HUES48 (cell line): Measurements from ENCODE around the gene FGF21.

Source experiments
- H3K27ac ChIP-seq: one replicate; pipeline ENCODE4 v1.7.0; 2013; ENCODE audit warnings: low read depth, low read length, inconsistent platforms
- H3K27me3 ChIP-seq: 2 replicates; pipeline ENCODE4 v1.6.1; 2013; ENCODE audit warnings: mild to moderate bottlenecking, low read length; ENCODE audit not compliant: control insufficient read depth, insufficient read depth
- H3K36me3 ChIP-seq: 2 replicates; pipeline ENCODE4 v1.6.1; 2013; ENCODE audit warnings: low read length; ENCODE audit not compliant: control insufficient read depth, insufficient read depth
- H3K4me1 ChIP-seq: 2 replicates; pipeline ENCODE4 v1.6.1; 2013; ENCODE audit warnings: mild to moderate bottlenecking, low read length; ENCODE audit not compliant: control insufficient read depth, insufficient read depth
- H3K4me3 ChIP-seq: 2 replicates; pipeline ENCODE4 v1.5.1; 2013; ENCODE audit warnings: mild to moderate bottlenecking, low read depth, low read length
- H3K9ac ChIP-seq: 2 replicates; pipeline ENCODE4 v1.6.1; 2013; ENCODE audit warnings: mild to moderate bottlenecking, low read depth, low read length, moderate library complexity
- H3K9me3 ChIP-seq: 2 replicates; pipeline ENCODE4 v1.6.1; 2013; ENCODE audit warnings: low read length; ENCODE audit not compliant: control insufficient read depth, insufficient read depth

Gene FGF21

DNA sequence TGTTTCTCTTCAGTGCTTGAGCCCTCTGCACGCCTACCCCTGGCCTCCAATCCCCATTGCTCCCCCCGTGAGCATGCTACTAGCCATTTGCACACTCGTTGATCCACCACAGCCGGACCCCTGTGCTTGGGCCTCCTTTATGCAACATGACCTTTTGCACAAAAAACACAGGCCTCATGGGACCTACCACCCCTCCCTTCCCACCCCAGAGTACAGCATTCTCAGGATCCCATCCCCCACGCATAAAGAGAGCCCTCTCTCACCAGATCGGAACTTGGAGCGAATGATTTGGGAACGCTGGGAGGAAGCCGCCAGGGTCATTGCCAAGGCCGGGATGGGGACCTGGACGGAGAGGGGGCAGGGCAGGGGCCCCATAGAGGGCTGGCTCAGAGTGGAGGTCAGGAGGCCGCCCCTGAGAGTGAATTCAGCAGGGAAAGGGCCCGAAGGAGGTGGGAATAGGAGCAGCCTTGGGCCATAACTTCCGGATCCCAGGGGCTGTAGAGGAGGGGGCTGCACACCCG, 36.6 kb upstream of the FGF21 start:
- peaks cover 25% of the 10 kb centered on the region for H3K4me1 ChIP-seq

DNA sequence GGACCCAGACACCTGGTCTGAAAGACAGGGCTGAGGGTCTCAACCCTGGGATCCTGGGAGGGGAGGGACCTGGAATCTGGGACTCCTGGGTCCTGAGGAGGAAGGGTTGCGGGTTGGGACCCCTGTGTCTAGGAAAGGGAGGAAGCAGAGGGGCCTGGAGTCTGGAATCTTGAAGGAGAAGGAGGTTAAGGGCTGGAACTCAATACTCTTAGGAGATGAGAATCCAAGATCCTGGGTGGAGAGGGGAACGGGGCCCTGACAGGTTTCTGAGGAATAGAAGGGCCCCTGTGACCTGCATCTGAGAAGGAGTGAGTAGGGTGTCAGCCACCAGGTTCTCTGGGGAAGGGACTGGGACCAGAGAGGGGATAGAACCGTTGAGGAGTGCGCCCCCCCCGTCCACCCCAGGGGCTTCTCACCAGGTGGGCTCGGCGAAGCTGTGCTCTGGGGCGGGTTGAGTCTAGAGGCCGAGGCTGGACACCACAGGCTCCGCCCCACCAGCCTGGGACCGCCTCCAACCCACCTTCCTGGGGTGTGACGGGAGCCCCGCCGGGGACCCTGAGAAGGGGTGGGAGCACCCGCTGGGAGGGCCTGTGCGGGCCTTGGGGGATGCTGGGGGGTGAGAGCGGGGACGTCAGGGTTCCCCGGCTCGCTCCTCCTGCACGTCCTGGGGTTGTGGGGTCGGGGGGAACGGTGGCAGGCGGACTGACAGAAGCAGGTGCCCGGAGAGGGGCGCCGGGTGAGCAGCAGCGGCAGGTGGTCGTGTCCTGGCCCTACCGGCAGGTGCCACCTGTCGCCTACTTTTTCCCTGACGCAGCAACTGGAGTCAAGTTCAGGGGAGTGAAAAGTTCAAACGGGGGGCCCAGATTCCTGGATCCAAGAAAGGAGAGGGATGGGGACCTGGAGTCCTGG, 35.8 kb upstream of the FGF21 start, which contains the start of gene MAMSTR:
Gene MAMSTR, minus strand, starts transcription at position 463 of the 909 bp plus-strand sequence. CDS start 694 bp downstream, outside the sequence.
- H3K4me3 ChIP-seq = peak within 1 kb of the TSS; percentile 80
- no peak within 1 kb of the TSS for H3K9ac ChIP-seq

More for the DNA sequence above, 36.6 kb upstream of the FGF21 start:
- H3K9me3 ChIP-seq = no peaks in the 10 kb centered on the region
- H3K27me3 ChIP-seq = no peaks in the 10 kb centered on the region
- no peak overlapping the region for H3K4me3 ChIP-seq
- H3K9ac ChIP-seq = no peak overlapping the region
- no peak overlapping the region for H3K27ac ChIP-seq
- no peaks in the 10 kb centered on the region for H3K36me3 ChIP-seq

DNA sequence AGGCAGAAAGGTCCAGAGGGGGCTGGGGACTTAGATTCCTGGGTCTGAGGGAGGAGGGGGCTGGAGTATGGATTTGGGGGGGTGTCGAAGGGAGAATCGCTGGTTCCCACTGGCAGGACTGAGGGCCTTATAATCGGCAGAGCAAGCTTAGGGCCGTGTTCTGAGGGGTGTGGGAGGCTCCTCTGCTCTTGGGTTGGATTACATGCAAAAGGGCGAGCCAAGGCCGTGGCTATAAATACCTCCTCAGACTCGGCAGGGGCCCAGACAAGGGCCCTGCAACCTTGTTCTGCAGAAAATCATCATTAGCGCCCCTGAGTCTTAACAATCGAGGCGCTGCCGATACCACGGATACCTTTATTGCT, 35.1 kb upstream of the FGF21 start:
- no peak overlapping the region for H3K27ac ChIP-seq
- H3K9me3 ChIP-seq = no peaks in the 10 kb centered on the region
- no peaks in the 10 kb centered on the region for H3K27me3 ChIP-seq
- H3K36me3 ChIP-seq = no peaks in the 10 kb centered on the region
- peak overlapping the region; percentile 80 for H3K4me3 ChIP-seq
- no peak overlapping the region for H3K9ac ChIP-seq
- peaks cover 20% of the 10 kb centered on the region for H3K4me1 ChIP-seq

More for the DNA sequence above, 35.8 kb upstream of the FGF21 start, which contains the start of gene MAMSTR:
- Histone ChIP-seq H3K4me1 (peaks cover 25% of the 10 kb centered on the region), H3K27ac (no peak within 1 kb of the TSS), H3K9me3 (no peaks in the 10 kb centered on the region), H3K36me3 (no peaks in the 10 kb centered on the region), H3K27me3 (no peaks in the 10 kb centered on the region)

DNA sequence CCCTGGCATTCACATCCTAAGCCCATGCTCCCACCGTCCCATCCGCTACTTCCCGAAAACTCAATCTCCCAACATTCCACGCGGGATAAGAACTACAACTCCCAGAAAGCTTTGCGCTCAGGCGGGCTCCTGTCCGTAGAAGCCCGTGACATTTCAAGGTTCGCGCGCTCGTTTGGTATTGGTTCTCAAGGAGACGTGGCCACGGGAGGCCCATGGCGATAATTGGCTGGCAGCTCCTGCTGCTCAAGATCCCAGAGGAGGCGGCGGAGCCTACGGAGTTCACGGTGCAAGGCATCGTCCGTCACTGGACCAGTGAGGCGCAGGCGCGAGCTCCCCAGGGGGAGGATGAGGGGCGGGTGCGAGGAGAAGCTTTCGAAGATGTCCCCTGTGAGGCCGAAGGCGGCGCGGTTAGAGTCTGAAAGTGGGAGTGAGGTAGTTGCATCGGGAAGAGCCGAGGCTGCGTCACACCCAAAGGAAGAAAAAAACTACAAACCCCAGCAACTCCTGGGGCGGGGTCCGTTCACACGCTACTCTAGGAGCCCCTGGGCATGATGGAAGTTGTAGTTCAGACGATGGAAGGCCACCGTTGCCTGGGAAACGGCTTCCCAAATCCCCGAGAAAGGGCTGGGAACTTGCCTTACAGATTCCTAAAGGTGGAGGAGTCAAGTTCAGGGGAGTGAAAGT, 34.6 kb upstream of the FGF21 start:
- no peaks in the 10 kb centered on the region for H3K9me3 ChIP-seq
- H3K4me1 ChIP-seq = peaks cover 20% of the 10 kb centered on the region
- H3K4me3 ChIP-seq = peak overlapping the region; percentile 80
- no peaks in the 10 kb centered on the region for H3K27me3 ChIP-seq
- H3K27ac ChIP-seq = peak overlapping the region; percentile 87
- no peaks in the 10 kb centered on the region for H3K36me3 ChIP-seq
- H3K9ac ChIP-seq = peak overlapping the region; percentile 69

DNA sequence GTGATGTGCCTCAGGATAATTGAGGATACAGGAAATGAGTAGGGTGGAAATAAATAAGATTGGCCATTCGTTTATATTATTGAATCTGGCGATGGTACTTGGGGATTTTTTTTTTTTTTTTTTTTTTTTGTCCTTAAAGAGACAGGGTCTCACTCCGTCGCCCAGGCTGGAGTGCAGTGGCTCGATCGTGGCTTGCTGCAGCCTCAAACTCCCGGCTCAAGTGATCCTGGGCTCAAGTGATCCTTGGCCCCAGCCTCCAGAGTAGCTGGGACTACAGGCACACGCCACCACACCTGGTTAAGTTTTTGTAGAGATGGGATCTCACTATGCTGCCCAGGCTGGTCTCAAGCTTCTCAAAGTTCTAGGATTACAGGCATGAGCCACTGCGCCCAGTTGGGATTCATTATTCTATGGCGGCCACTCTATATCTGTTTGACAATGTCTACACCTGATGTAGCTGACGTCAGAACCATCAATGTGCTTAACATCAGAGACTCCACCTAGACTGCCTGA, 33.1 kb upstream of the FGF21 start:
- no peaks in the 10 kb centered on the region for H3K27me3 ChIP-seq
- no peak overlapping the region for H3K27ac ChIP-seq
- no peak overlapping the region for H3K9ac ChIP-seq
- H3K9me3 ChIP-seq = no peaks in the 10 kb centered on the region
- no peak overlapping the region for H3K4me3 ChIP-seq
- H3K36me3 ChIP-seq = no peaks in the 10 kb centered on the region
- H3K4me1 ChIP-seq = peaks cover 11% of the 10 kb centered on the region

DNA sequence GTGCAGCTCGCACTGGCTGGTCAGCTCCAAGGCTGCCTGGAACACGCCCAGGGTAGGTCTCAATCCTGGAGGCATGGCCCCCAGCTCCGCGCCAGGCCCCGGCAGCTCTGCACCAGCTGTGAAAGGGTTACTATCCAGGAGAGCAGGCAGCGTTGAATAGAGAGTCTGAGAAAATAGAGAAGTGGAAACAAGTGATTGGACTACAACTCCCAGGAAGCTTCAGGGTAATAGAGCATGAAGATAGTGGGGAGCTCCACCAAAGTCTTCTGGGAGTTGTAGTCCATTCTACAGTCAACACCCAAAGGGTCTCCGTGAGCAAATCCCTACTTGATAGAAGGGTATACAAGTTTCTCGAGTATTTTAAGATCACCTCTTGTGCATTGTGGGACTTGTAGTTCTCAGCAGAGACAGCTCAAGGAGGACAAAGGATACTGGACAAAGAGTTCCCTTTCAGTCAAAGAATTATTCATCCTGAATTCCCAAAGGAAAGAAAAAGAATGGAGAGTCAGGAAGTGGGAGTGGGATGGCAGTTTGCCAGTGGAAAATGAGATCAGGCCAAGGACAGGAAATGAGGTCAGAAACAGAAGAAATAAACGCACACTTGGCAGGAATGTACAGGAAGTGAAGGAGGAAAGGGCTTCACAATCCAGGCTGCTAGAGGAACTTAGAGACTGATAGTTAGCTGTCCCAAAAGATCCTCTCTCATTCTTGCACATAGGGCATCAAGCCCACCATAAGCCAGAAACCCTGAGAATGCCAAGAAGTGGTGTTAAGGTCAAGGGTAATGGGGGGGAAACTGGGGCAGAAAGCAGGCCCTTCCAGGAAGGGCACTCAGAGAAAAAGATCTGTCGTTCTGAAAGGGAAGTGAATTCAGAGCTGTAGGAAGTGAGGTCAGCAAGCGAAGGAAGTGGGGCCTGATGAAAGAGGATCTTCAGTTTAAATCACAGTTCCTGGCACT, 30.2 kb upstream of the FGF21 start:
- Histone ChIP-seq H3K27me3 (no peaks in the 10 kb centered on the region), H3K9ac (no peak overlapping the region), H3K4me3 (no peak overlapping the region), H3K9me3 (no peaks in the 10 kb centered on the region), H3K4me1 (peaks cover 4% of the 10 kb centered on the region; the same call in 1 of the 2 replicates), H3K36me3 (no peaks in the 10 kb centered on the region), H3K27ac (no peak overlapping the region)

DNA sequence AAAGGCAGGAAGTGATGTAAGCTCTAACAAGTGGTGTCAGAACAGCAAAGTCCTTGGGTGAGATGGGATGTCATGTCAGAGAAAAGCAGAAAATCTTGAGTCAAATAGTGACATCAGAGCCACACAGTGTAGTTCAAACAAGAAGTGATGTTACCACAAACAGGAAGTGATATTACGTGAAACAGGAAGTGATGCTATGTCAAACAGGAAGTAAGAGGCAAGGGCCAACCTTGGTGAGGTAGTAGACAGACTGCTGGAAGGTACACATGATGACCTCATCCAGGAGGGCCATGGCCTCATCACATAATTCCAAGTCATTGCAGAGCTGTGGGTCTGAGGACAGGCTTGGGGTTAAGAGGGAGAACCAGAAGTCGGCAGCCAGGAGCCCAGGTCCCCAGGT, 28.8 kb upstream of the FGF21 start:
- no peaks in the 10 kb centered on the region for H3K9me3 ChIP-seq
- no peaks in the 10 kb centered on the region for H3K36me3 ChIP-seq
- H3K27ac ChIP-seq = no peak overlapping the region
- H3K27me3 ChIP-seq = no peaks in the 10 kb centered on the region
- no peaks in the 10 kb centered on the region for H3K4me1 ChIP-seq
- H3K4me3 ChIP-seq = no peak overlapping the region
- no peak overlapping the region for H3K9ac ChIP-seq

DNA sequence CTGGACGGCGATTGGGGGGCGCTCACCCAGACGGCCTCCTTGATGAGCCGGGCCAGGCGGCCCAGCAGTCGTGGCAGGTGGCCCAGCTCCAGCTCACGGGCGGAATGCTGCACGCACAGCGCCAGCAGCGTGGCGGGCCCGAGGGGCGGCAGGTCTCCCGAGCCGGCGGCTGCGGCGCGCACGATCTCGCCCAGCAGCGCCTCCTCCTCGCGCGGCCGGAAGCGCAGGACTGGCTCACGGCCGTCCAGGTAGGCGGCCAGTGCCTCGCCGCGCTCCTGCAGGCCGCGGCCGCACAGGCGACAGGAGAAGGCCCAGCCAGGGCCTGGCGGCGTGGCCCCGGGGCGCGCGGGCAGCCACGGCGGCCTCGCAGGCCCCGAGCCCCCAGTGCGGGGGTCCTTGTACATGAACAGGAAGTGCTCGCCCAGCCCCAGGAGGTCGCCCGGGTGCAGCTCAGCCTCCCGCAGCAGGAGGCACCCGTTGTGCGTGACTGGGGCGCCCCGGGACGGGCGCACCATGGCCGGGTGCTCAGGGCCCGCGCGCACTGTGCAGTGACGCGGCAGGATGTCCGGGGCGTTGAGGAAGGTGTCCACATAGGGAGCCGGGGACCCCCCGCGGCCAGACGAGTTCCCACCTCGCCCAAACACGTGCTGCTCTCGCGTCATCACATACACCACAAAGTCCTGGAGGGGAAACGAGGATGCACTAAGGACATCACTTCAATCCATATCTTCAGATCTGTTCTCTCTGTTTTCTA, 26.2 kb upstream of the FGF21 start:
- Histone ChIP-seq H3K9ac (no peak overlapping the region), H3K36me3 (no peaks in the 10 kb centered on the region), H3K27me3 (no peaks in the 10 kb centered on the region), H3K9me3 (no peaks in the 10 kb centered on the region), H3K4me3 (no peak overlapping the region), H3K27ac (no peak overlapping the region), H3K4me1 (no peaks in the 10 kb centered on the region)

DNA sequence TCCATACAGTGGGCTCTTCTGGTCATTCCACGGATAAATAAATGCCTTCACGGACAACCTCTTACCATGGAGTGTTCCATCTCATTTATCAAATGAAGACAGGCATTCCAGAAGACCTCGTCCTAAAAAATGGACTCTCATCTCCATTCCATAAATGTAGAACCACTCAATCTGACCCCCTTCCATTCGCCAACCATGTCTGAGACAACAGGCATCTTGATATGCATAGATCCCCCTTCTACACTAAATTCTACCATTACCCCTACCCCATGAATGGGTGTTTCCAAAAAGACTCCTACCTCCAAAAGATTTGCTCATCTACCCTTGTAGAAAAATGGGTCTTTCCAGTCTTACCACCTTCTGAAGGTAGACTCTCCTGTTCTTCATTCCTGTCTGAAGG, 23.9 kb upstream of the FGF21 start:
- Histone ChIP-seq H3K9ac (no peak overlapping the region), H3K27me3 (no peaks in the 10 kb centered on the region), H3K4me3 (no peak overlapping the region), H3K27ac (no peak overlapping the region), H3K4me1 (no peaks in the 10 kb centered on the region), H3K9me3 (no peaks in the 10 kb centered on the region), H3K36me3 (no peaks in the 10 kb centered on the region)
